NK-92 (cell line): ENCODE measurements around the gene C19orf81.

Source experiments
- DNase-seq: peaks from one replicate; lab custom pipeline; 2025; ENCODE audit not compliant: unreplicated experiment; lab: John Stamatoyannopoulos, UW

Gene C19orf81

DNA sequence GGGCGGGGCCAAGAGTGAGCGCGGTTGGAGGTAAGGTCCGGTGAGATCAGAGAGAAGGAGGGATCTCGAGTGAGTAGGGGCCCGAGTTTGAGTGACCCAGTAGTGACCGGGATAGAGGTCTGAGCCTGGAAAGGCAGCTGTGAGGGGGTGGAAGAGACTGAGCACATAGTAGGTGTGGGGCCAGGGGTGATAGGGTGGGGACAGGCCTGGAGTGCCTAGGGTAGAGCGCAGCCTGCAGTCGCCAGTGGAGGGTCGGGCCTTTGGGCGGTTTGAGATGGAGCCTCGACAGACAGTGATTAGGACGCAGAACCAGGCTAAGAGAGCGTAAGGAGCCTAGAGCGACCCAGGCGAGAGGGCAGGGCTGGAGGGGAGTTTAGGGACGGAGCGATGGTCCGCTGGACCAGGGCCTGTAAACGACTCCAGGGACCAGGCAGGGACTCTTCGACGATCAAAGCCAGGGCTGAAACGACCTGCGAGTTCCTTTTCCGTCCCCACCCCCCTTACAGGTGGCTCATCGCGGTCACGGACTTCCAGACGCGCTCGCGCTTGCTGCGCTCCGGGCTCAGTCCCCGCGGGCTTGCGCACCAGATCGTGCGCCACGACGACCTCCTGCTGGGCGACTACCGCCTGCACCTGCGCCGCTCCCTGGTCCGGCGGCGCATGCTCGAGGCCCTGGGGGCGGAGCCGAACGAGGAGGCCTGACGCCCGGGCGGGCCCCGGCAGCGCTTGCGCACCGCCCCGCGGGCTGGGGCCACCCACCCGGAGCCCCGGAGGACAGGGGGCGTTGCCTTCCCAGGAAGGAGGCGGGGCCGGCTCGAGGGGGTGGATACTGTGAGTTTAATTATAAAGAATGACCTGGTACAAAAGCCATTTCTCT is 9.4 kb downstream of the C19orf81 start:
- no peak for DNase-seq

DNA sequence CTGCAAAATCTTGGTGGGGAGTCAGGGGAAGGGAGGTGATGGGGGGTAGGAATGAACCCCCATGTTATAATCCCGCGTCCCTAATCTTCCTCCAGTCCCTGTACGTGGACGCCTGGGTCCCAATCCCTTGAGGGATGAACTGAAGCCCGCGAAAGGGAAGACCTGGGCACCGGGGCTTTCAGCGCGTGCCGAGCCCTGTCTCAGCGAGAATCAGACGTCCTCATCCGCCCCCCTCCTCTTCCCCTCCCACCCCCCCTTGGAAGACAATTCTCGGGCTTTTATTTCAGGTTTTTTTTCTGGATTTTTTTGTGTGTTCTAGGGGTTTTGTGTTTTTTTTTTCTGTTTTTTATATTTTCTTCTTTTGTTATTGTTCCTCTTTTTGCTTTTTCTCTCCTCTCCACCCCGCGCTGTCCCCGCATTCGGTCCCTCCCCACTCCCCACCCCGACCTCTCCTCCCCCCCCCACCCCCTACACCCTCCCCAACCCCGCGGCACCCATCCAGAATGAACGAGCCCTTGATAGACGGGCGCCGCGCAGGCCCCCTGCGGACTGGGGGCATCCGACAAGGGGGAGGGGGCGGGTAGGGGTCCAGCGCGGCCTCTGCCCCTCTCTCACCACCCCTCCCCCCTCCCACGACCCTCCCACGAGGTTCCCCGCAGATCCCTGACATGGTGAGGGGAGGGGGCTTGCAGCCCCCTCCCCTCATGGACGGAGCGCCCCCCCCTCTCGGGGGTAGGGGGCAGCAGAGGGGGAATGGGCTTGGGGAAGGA is 10.3 kb downstream of the C19orf81 start:
- DNase-seq, result no peak

DNA sequence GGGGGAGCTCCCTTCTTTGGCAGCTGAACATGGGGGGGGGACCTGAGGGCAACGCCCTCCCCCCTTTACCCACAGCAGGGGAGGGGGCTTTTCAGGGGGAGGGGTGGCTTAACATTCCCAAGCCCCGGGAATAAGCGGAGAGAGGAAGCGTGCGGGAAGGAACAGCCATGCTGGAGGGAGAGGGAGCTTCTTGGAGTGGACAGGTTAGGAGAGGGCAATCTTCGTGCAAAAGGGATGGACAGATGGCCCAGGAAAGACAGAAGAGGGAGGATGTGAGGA is 10.8 kb downstream of the C19orf81 start:
- no peak for DNase-seq

DNA sequence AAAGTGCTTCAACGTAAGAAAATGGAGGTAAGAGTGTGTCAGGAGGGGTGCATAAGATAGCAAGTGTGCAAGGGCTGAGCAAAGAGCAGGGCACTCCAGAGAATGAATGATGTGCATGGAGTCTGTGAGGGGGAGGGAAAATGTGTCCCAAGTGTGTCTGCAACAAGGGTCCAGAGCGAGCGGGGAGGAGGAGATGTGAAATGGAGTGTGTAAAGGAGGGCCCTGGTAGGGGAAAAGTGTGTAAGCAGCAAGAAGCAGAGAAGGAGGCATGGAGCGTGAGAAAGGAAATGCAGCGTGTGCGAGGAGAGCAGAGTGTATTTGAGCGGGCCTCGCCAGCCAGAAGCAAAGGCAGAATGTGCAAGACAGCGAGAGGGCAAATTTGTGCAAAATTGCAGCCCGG is 11.8 kb downstream of the C19orf81 start:
- no peak for DNase-seq

DNA sequence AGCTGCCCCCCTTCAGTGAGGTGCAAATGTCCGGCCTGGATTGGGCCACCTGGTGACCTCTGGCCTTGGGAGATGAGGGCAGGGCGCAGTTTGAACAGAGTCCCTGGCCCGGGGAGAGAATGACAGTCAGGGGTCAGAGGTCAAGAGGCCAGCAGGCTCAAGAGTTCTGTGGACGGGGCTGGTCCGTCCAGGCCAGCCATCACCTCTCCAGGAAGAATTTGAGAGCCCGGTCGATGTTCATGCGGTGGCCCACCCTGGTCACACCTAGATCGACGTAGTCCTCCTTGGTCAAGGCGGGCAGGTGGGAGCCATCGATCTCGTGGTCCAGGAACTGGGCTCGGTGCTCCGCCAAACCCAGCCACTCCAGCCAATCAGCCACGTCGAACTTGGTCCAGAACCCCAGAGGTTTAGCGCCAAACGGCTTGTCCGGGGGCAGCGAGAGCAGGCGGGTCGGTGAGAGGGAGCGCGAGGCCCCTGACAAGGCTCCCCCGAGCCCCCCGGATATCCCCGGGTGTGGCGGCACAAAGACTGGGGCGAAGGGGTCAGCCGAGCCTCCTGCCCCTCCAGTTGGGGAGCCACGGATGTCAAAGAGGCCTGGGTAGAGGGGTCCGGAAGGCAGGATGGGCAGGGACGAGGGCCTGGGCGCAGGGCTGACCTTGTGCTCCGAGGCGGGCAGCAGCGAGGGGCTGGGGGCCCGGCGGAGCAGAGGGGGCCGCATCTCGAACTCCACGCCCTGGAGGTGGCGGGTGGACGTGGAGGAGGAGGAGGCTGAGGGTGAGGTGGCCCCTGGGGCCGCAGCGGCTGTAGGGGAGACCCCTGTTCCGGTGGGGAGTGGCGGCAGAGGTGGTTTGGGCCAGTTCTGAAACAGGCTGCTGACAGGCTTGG is 12.8 kb downstream of the C19orf81 start:
- DNase-seq, result no peak

DNA sequence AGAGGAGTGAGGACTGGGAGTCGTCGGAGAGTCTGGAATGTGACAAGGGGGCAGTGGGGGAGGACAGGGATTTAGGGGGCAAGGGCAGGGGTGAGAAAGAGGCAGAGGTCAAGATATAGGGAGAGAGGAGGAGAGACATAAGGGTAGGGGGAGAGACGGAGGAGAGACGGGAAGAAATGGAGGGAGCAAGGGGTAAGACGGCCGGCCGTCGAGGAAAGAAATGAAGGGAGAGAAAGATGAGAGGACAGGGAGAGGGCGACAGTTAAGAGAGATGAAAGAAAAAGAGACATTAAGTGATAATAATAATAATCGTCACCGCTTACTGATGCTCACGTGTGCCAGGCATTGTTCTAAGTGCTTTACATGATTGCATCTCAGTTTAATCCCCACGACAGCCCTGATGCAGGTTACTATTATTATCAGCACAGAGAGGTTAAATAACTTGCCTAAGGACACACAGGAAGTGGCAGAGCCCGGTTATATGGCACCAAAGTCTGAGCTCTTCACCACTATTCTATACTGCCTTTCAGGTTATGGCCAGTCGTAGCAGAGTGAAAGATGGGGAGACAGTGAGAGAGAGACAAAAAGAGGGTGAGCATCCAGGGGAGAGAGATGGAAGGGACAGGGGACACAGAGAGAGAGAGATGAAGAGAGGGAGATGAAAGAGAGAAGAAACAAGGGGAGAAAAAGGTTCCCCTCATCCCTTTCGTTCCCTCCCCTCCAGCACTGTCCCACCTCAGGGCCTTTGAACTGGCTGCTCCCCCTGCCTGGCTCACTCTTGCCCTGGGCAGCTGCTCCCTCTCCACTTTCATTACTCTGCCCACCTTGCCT is 13.6 kb downstream of the C19orf81 start:
- no peak for DNase-seq

DNA sequence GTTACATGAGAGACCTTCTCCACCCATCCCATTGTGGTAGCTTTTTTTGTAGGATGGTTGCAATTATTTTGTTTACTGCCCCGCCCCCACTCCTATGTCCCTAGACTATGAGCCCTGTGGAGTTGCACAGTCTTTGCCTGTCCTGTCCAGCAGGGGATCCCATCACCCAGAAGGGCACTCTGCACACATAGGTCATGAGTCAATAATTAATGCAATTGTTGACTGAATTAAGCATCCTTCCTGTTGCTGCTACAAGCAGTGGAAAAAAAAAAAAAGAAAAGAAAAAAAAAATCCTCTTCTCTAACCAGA is 14.2 kb downstream of the C19orf81 start:
- no peak for DNase-seq

DNA sequence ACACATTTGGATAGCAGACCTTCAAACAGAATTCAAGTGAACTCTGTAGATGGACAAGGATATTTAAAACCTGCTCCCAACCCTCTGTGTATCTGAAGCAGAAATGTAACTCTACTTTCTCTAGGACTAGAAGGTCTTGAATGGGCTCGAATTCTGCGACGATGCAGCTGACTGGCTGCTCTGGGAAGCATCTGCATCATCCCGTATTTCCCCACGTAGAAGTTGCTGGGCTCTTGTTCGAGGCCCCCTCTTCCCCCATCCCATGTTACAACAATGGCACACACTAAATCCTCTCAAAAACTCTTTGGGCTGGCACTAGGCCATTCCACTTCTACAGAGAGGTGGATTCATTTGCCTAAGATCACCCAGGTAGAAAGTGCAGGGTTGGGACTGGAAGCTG is 15.0 kb downstream of the C19orf81 start:
- no peak for DNase-seq

DNA sequence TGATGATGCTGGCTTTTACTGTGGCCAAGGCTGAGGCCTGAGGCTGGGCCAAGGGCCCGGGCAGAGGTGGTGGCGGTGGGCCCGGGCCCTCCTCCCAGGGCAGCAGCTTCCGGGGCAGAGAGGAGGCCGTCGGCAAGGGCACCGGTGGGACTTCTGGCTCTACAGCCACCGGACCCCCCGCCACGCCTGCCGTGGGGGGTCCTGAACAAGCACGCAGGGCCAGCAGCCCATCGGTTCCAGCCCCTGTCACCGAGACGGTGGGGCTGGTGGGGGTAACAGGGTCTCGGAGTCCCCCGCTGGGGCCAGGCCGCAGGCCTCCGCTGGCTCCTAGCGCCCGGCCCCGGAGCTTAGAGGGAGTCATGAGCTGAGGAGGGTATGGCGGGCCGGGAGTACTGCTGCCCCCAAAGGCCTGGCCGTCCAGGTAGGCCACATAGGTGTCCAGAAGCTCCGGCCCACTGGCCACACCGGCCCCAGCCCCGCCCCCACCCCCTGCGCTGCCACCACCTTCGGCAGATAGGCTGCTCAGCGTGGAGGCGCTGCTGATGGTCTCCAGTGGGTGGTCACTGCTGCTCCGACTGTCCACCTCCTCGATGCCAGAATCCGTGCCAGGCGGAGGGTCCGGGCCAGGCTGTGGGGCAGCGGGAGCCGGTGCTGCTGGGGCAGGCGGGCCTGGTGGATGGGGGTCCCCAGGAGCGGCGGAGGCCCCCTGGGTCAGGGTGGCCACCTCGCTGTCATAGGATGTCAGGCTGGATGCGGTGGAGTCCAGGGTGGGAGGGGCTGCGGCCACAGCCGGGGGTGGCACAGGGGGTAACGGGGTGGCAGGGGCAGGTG is 17.3 kb downstream of the C19orf81 start:
- no peak for DNase-seq

DNA sequence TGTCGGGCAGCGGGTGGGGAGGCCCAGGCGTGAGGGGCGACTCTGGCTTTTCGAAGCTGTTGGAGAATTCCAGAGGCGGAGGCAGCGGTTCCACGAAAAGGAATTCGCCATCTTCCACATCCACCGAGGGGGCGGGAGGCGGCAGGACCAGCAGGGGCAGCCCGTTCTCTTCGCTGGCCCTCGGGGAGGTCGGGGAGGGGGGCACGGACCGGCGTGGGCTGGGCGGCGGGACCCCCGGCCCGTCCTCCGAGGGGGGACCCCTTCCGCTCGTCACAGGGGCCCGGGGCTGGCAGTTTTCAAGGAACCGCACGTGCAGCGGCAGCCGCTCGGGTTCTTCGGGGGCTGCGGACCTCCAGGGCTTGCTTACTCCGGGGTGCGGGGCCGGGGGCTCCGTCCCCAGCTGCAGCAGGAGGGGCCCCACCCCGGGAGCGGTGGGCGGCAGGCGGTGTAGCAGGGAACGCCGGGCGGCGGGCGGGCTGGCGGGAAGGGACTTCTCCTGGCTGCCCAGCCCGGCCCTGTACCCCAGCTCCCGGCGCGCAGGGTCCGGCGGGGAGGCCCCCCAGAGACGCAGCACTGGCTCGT is 18.0 kb downstream of the C19orf81 start:
- no peak for DNase-seq

DNA sequence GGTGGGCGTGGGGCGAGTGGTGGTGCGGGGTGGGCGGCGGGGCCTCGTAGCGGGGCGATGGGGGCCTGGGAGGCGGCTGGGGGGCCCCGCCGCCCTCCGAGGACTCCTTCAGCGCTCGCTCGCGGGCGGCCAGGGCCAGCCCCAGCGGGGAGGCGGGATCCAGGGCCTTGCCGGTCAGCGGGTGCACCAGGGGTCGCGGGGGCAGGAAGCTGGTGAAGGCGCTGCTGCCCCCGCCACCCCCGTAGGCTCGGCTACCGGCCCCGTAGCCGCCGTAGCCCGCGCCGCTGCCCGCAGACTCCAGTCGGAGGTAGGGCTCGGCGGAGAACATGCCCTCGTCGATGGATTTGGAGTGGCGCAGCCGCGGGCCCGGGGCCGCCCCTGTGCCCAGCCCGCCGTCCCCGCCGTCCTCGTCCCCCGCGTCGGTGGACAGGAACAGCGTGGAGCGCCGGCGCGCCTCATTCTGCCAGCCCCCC is 18.6 kb downstream of the C19orf81 start:
- DNase-seq, result no peak

DNA sequence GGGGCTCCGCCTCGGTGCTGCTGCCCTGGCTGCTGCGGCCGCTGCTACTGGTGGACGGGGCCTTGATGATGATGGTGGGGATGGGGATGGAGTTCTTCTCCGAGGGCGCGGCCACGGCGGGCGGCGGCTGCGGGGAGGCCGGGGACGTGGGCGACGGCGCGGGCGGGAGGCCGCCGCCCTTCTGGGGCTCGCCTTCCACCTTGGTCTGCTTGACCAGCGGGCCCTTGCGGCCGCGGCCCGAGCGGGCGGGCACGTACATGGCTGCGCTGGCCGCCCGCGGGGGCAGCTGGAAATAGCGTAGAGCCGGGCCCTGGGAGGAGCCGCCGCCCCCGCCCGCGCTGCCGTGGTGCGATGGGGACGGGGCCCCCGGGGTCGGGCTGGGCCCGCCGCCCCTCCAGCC is 19.2 kb downstream of the C19orf81 start:
- no peak for DNase-seq

DNA sequence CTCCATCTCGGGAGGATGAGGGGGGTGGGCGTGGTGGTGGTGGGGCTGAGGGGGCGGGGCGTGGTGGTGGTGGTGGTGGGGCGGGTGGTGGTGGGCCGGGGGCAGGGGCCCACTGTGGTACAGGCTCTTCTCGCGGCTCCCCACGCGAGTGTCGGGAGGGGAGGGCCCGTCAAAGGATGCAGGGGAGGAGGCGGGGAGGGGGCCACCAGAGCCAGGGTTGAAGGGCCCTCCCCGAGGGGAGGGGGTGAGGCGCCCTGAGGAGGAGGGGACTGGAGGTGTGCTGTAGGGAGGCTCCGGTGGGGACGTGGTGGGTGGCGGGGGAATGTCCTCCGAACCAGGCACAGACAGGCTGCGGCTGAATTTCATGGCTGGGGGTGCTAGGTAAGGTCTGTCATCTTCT is 19.6 kb downstream of the C19orf81 start:
- no peak for DNase-seq

DNA sequence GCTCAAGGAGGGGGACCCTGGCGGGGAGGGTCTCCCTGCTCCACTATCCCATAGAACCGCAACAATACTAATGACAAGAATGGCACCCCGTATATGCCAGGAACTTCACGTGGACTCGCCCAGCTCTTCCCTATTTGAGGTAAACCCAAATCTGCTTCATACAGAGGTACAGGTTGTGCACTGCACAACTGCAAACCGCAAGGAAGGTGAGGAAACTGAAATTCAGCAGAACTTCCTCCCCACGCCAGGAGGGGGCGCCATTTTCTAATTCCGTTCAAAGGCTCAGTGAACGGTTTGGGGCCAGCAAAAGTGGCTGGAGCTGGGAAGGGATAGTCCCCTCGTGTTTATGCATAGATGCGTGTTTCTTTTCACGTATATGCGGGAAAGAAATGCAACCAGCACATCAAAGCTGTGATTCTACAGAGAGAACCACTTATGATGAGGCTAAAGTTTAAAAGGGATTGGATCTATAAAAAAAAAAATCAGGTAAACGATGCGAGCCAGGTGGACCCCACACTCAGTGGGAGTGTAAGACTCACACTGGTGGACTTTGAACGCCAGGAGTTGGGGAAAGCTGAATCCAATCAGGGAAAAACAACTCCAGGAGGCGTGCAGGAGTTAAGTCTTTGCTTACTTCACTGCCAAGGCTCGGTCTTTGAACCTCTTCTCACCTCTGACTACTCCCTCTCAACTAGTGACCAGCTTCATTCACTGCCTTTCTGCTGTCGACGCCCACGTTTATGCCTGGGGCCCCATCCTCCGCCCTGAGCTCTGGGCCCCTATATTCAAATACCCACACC is 20.3 kb downstream of the C19orf81 start:
- DNase-seq, result no peak

DNA sequence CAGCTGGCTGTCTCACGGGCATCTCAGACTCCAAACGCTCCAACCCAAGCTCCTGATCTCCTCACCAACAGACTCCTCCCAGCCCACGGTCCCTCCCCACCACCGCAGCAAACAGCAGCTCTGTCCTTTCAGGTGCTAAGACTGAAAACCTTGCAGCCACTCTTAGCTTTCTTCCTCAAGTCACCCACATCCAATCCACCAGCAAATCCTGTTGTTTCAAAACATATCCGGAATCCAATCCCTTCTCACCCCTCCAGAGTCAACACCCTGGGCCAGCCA is 20.8 kb downstream of the C19orf81 start:
- no peak for DNase-seq

DNA sequence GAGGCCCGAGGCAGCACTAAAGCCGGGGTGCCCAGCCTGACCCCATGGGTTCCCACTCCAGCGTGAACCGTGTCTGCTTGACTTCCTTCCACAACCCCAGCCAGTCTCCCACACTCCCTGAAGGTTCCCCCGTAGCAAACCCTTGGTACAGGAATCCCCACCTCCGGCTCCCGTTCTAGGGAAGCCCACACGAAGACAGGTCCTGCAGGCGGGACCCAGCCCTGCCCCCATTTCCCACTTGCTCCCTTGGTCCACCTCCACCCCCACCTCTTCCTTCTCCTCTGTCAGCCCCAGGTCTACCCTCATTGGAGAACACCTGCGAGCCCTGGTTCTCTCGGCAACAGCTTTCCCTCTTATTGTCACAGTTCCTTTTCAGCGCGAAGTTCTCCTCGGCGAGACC is 23.9 kb downstream of the C19orf81 start:
- no peak for DNase-seq

DNA sequence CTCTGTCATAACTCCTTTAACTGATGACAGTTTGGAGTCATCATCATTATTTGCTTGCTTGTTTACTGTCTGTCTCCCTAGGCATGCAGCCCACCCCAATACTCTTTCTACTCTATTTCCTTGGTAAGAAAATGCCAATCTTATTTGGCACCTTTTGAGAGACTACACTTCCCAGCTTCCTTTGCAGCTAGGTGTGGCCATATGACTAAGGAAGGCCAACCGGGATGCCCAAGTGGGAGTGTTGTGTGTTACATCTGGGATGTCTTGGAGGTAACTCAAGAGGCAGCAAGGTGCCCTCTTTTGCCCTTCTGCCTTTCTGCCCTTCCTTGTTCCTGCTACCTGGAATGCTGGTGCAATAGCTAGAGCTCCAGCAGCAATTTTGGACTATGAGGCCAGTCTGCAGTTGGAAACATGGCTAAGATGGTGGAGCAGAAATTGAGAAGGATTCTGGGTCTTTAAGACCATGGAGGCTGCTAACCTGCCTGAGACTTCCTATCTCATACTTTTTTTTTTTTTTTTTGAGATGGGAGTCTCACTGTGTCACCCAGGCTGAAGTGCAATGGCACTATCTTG is 27.5 kb downstream of the C19orf81 start:
- no peak for DNase-seq

DNA sequence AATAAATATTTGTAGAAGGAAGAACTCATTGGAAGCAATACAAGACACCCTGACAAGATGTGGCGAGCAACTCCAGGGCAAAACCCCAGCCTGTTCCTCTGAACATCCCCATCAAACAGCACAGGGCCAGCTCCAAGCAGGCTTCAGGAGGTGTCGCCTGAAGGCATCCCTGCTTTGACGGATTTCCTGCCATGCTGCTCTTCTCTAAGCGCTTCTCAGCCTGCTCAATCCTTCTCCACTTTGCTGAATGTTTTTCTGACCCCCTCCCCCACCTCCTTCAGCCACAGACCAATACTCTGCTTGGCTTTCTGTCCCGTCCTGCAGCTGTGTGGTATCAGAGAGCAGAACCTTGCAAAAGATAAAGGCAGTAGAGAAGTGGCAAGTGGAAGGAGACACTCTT is 28.4 kb downstream of the C19orf81 start:
- no peak for DNase-seq

DNA sequence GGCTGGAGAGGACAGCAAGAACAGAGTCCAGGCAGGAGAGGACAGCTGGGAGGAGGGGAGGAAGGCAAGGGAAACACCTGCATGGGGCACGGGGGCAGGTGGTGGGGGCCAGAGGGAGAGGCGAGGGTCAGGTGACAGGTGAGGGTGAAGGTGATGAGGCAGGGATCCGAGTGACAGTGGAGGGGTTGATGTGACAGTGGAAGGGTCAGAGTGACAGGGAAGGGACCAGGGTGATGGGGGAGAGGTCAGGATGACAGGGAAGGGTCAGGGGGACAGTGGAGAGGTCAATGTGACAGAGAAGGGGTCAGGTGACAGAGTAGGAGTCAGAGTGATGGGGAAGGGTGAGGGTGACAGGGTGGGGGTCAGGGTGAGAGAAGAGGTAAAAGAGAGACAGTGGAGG is 29.1 kb downstream of the C19orf81 start:
- no peak for DNase-seq
